CD14-positive monocyte (primary cell): Measurements from ENCODE around the gene FOXP1. TPM values are rescaled to one million over a fixed set of nuclear protein-coding genes. Genes with fewer than 3 reads are reported as not detected.

Source experiments
- DNase-seq, 3 donors: peaks; one replicate each; pipeline ENCODE4 v3.0.0-alpha.2; 2011 to 2022
- H2AFZ ChIP-seq: 2 replicates; pipeline ENCODE4 v1.6.0; 2012; ENCODE audit warnings: mild to moderate bottlenecking, low read depth, low read length, inconsistent platforms; ENCODE audit not compliant: insufficient read depth, poor library complexity, severe bottlenecking
- H3K27ac ChIP-seq, 2 donors: 1 replicate in 1 of 2; 2 replicates in 1 of 2; pipeline ENCODE4 v1.5.1; 2012 to 2013; ENCODE audit warnings: low read length in 2 of 2, control low read depth in 1 of 2, inconsistent platforms in 1 of 2, low read depth in 1 of 2, mild to moderate bottlenecking in 1 of 2
- H3K27me3 ChIP-seq, 2 donors: one replicate each; pipeline versions ENCODE4 v1.6.0 to v1.6.1; 2011 to 2013; ENCODE audit warnings: low read length in 2 of 2; ENCODE audit not compliant: control insufficient read depth in 2 of 2, insufficient read depth in 2 of 2
- H3K36me3 ChIP-seq, 2 donors: replicated peaks in 1 of 2; 1 replicate in 1 of 2; 2 replicates in 1 of 2; pipeline versions ENCODE4 v1.5.1 to v1.6.1; 2012 to 2013; ENCODE audit warnings: low read length in 2 of 2, control low read depth in 1 of 2, inconsistent platforms in 1 of 2, mild to moderate bottlenecking in 1 of 2; ENCODE audit not compliant: insufficient read depth in 2 of 2, control insufficient read depth in 1 of 2
- H3K4me1 ChIP-seq, 2 donors: 1 replicate in 1 of 2; 2 replicates in 1 of 2; pipeline versions ENCODE4 v1.5.1 to v1.6.1; 2012 to 2013; ENCODE audit warnings: low read length in 2 of 2, control low read depth in 1 of 2, inconsistent platforms in 1 of 2, mild to moderate bottlenecking in 1 of 2, moderate library complexity in 1 of 2; ENCODE audit not compliant: insufficient read depth in 2 of 2, control insufficient read depth in 1 of 2
- H3K4me2 ChIP-seq: replicated peaks from 2 replicates; pipeline ENCODE3; 2012; ENCODE audit warnings: low read length, moderate library complexity, mild to moderate bottlenecking; ENCODE audit not compliant: poor library complexity, severe bottlenecking; ENCODE audit errors: extremely low read depth
- H3K4me3 ChIP-seq, 3 experiments: fragments of 200-600 bp in 1 of 3; sonication (generic) in 1 of 3; replicated peaks in 1 of 3; 1 replicate in 2 of 3; 2 replicates in 1 of 3; pipeline ENCODE4 v1.5.1; 2011 to 2013; ENCODE audit warnings: low read length in 3 of 3, mild to moderate bottlenecking in 3 of 3, control low read depth in 2 of 3, low read depth in 2 of 3, inconsistent platforms in 1 of 3, moderate library complexity in 1 of 3
- H3K79me2 ChIP-seq: 2 replicates; pipeline ENCODE4 v1.6.0; 2012; ENCODE audit warnings: mild to moderate bottlenecking, control low read depth, inconsistent platforms, low read length, moderate library complexity; ENCODE audit not compliant: insufficient read depth
- H3K9ac ChIP-seq: 2 replicates; pipeline ENCODE4 v1.6.0; 2017; ENCODE audit warnings: low read length, mild to moderate bottlenecking; ENCODE audit not compliant: insufficient read depth, poor library complexity, severe bottlenecking
- H3K9me3 ChIP-seq, 2 donors: replicated peaks in 1 of 2; 1 replicate in 1 of 2; 2 replicates in 1 of 2; pipeline versions ENCODE4 v1.5.1 to v1.6.1; 2012 to 2013; ENCODE audit warnings: low read length in 2 of 2, control low read depth in 1 of 2; ENCODE audit not compliant: control insufficient read depth in 1 of 2, insufficient read depth in 1 of 2
- H4K20me1 ChIP-seq: 2 replicates; pipeline ENCODE4 v1.6.0; 2012; ENCODE audit warnings: mild to moderate bottlenecking, low read length, control low read depth, moderate library complexity; ENCODE audit not compliant: insufficient read depth
- H3K27ac Mint-ChIP-seq, 7 donors: one replicate each; pipeline ENCODE4 v1.8.0; 2020; ENCODE audit warnings: mild to moderate bottlenecking in 7 of 7, mixed read lengths in 7 of 7, moderate library complexity in 6 of 7, inconsistent platforms in 2 of 7
- H3K27me3 Mint-ChIP-seq, 3 donors: one replicate each; pipeline ENCODE4 v1.8.0; 2021 to 2022; ENCODE audit warnings: low read depth in 3 of 3, mild to moderate bottlenecking in 3 of 3, mixed read lengths in 3 of 3, moderate library complexity in 3 of 3, inconsistent platforms in 1 of 3
- H3K36me3 Mint-ChIP-seq, 2 donors: one replicate each; pipeline ENCODE4 v1.8.0; 2020; ENCODE audit warnings: mixed read lengths in 2 of 2, inconsistent platforms in 1 of 2, mild to moderate bottlenecking in 1 of 2
- H3K4me1 Mint-ChIP-seq: one replicate; pipeline ENCODE4 v1.8.0; 2020; ENCODE audit warnings: mild to moderate bottlenecking, mixed read lengths
- H3K4me3 Mint-ChIP-seq, 2 donors: one replicate each; pipeline ENCODE4 v1.8.0; 2020; ENCODE audit warnings: mild to moderate bottlenecking in 2 of 2, mixed read lengths in 2 of 2, moderate library complexity in 1 of 2
- H3K9me3 Mint-ChIP-seq, 7 donors: one replicate each; pipeline ENCODE4 v1.8.0; 2020 to 2022; ENCODE audit warnings: mixed read lengths in 7 of 7, mild to moderate bottlenecking in 6 of 7, moderate library complexity in 6 of 7, inconsistent platforms in 2 of 7
- WGBS: methylation state at CpG from one replicate; pipeline ENCODE4 v1.1.5; 2013; ENCODE audit warnings: missing lambda C conversion rate; ENCODE audit not compliant: insufficient coverage; 5-methylcytosine and 5-hydroxymethylcytosine counted together
- intact Hi-C, 2 donors: fragments of 100-400 bp; cut with micrococcal nuclease; formaldehyde crosslinking; loops; one replicate each; pipeline versions ENCODE4 v1.15.0 to v1.15.1; 2023
- polyA plus RNA-seq, 3 donors: library from polyadenylated mRNA; depleted of rRNA in 1 of 3; unstranded in 2 of 3; stranded (reverse) in 1 of 3; fragments of 300-500 nt in 2 of 3; fragments of >200 nt in 1 of 3; fragmentation: Illumina TruSeq in 2 of 3; gene quantifications; 1 replicate in 2 of 3; 2 replicates in 1 of 3; pipeline ENCODE4 v1.2.3, GENCODE V29; 2012 to 2021
- TF ChIP-seq, protein P1 (sequence below): fragments of 200-600 bp; IDR thresholded peaks from one replicate; pipeline ENCODE4 v1.8.0; 2022; ENCODE audit warnings: antibody characterized with exemption, mild to moderate bottlenecking

Gene FOXP1
- polyA plus RNA-seq, 3 donors = 25.7 to 42.6 (median 27.8) TPM

DNA sequence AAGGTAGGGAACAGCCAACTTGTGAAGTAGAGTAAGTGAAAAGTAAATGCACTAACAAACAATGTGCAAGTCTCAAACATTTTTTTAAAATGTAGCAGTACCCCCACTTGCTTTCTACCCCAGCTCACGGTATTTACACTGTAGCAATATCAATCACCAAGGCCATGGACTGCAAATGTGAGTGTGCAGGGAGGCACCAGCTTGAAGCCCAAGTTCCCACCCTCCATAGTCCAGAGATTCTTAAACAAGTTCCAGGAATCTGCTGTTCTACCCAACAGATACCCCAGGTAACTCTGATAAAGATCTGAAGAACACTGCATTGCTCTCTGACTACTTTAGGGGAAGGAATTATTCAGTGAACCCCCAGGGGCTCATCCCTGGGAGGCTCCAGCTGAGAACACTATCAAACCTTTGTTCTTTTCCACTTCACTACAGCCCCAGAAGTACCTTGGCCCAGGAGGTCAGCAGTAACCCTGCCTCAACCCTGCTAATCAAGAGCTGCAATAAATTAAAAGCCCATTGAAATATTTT, 86.1 kb downstream of the FOXP1 start:
- intact Hi-C loops = loop anchor here (5.0 to 10.0 kb wide), 2 partner anchors 47 to 50 kb away; no protein-coding TSS in a partner anchor
- H3K4me2 ChIP-seq = no peak overlapping the region
- Mint-ChIP-seq H3K36me3 (peaks cover 22 to 35% of the 10 kb centered on the region in 2 donors), H3K27me3 (no peaks in the 10 kb centered on the region), H3K27ac (peak overlapping the region in 3 of 7 donors; percentile 37 to 72 (median 71)), H3K9me3 (peaks cover 0 to 2% (median 0%) of the 10 kb centered on the region in 7 donors), H3K4me1 (peaks cover 51% of the 10 kb centered on the region), H3K4me3 (no peak overlapping the region)
- WGBS = no CpG with 5 or more reads among the region's 1 CpG
- no peak overlapping the region for H2AFZ ChIP-seq
- H3K27me3 ChIP-seq = no peaks in the 10 kb centered on the region
- DNase-seq = no peak
- peaks cover 21% of the 10 kb centered on the region for H4K20me1 ChIP-seq
- no peak overlapping the region for H3K4me3 ChIP-seq
- peaks cover 5 to 17% of the 10 kb centered on the region in 2 donors for H3K36me3 ChIP-seq
- no peak overlapping the region for H3K9ac ChIP-seq
- peaks cover 93% of the 10 kb centered on the region for H3K79me2 ChIP-seq
- H3K4me1 ChIP-seq = peaks cover 34 to 45% of the 10 kb centered on the region in 2 donors
- TF ChIP-seq, protein P1, sequence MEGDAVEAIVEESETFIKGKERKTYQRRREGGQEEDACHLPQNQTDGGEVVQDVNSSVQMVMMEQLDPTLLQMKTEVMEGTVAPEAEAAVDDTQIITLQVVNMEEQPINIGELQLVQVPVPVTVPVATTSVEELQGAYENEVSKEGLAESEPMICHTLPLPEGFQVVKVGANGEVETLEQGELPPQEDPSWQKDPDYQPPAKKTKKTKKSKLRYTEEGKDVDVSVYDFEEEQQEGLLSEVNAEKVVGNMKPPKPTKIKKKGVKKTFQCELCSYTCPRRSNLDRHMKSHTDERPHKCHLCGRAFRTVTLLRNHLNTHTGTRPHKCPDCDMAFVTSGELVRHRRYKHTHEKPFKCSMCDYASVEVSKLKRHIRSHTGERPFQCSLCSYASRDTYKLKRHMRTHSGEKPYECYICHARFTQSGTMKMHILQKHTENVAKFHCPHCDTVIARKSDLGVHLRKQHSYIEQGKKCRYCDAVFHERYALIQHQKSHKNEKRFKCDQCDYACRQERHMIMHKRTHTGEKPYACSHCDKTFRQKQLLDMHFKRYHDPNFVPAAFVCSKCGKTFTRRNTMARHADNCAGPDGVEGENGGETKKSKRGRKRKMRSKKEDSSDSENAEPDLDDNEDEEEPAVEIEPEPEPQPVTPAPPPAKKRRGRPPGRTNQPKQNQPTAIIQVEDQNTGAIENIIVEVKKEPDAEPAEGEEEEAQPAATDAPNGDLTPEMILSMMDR = no peak
- no peaks in the 10 kb centered on the region for H3K9me3 ChIP-seq
- peak overlapping the region in 1 of 2 donors; percentile 83 for H3K27ac ChIP-seq

DNA sequence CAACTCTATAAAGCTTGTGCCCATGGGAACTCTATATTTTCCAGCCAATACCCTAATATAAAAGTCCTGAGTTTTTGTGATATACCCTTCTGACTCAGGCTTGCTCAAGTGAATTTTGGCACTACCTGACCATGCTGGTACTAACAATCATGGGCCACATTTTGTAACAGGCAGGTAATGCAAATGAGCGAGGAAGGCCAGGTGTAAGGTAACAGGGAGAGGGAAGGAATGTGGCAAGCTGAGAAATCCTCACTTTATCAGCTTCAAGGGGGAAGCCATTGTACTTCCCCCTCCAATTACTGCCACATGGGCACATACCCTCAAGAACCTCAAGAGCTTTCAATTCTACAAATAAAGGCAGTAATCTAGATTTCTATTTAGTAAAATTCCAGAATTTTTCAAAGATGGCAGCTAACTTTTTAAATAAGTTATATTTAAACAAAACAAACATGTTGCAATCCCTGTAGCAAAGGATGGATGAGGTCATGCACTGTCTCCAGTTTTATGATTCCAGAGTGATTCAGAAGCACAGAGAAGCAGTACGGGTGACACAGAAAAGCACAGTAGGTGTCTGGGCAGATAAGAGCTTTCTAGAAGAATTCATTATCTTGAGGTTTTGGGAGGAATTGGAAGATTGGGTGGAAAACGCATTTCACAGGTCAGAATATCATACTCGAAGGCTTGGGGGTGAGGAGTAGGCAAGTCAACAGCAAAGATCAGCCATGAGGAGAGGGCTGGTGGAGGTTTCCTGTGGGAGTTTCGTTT, 87.6 kb downstream of the FOXP1 start:
- H3K4me3 Mint-ChIP-seq = peak overlapping the region; percentile 56 to 65
- H3K27ac Mint-ChIP-seq = peak overlapping the region; percentile 83 to 96 (median 91)
- peaks cover 0 to 2% (median 0%) of the 10 kb centered on the region in 3 donors for H3K27me3 Mint-ChIP-seq
- WGBS = 61% methylated on average over 4 of the region's 5 CpGs
- H2AFZ ChIP-seq = no peak overlapping the region
- peak overlapping the region; percentile 34 for H3K9ac ChIP-seq
- H3K27ac ChIP-seq = peak overlapping the region; percentile 41 to 83
- H3K79me2 ChIP-seq = peaks cover 93% of the 10 kb centered on the region
- peak overlapping the region; percentile 52 for H3K4me2 ChIP-seq
- peaks cover 17 to 26% of the 10 kb centered on the region in 2 donors for H3K36me3 ChIP-seq
- H3K4me3 ChIP-seq = peak overlapping the region in 2 of 3 experiments; percentile 17 to 42
- TF ChIP-seq, protein P1 = no peak
- peaks cover 34 to 45% of the 10 kb centered on the region in 2 donors for H3K4me1 ChIP-seq
- H3K27me3 ChIP-seq = no peaks in the 10 kb centered on the region
- intact Hi-C loops = loop anchor here (5.0 to 10.0 kb wide), 2 partner anchors 49 to 51 kb away; no protein-coding TSS in a partner anchor
- peaks cover 29 to 44% of the 10 kb centered on the region in 2 donors for H3K36me3 Mint-ChIP-seq
- peak; percentile 65 to 79 (median 79) for DNase-seq
- H4K20me1 ChIP-seq = peaks cover 18% of the 10 kb centered on the region
- H3K4me1 Mint-ChIP-seq = peaks cover 50% of the 10 kb centered on the region
- H3K9me3 ChIP-seq = peaks cover 5 to 6% of the 10 kb centered on the region in 2 donors
- peaks cover 0 to 9% (median 6%) of the 10 kb centered on the region in 7 donors for H3K9me3 Mint-ChIP-seq
